Activated CD8-positive, alpha-beta memory T cell treated with anti-CD3 and anti-CD28 coated beads for 1 hour (primary cell): Measurements from ENCODE around the gene POLK.
"Not testable (repeated sequence)": the region's sequence is repeated elsewhere in the genome, so short reads cannot be mapped to it uniquely, and the experiment has no call there.

Experiments
- DNase-seq, 2 donors: peaks; one replicate each; pipeline ENCODE4 v3.0.0-alpha.2; 2020; ENCODE audit warnings: low read depth in 1 of 2; ENCODE audit errors: extremely low read depth in 1 of 2

The POLK gene

DNA sequence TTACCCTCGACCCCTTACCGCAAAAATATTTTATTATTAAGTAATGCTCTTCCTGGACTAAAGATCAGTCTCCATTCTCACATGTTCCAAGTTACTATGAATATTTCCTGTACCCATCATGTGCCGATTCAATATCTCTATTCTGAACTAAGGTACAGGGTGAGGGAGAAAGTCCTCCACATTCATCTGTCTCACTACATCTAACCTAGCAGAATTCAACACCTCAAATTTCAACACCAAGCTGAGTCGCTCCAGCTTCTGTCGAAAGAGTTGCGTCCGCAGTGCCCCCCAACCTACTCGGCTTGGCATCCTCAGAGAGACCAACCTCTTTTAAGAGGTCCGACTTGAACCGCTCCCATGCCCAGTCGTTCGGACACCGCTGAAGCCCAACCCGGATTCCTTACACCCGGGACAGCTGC lies 1.3 kb upstream of the POLK start:
- no peak for DNase-seq

DNA sequence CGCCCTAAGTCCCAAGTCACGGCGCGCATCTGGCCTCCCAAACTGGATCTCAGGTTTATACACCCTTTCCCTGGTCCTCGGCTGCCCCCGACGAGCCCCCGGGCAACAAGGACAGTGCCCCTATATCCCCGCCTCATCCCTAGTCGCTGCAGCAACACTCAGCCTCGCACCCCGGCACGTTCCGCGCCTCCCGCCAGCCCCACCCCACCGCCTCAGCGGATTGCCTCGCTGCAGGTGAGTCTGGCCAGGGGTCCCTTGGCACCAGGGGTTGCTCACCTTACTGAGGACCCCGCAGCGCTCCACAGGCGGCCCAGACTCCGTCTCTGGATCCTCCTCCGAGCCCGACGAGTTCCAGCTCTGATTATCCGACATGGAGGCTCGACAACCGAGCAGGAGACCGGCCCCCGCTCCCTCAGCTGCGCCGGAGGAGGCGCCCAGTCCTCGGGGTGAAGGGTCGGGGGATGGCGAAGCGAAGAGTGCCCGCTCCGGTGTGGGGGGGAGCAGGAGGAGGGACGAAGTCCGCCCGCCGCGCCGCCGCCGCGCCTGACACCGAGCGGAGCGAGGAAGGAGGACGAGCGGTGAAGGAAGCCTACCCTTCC lies 756 bp upstream of the POLK start:
- peak in 1 of 2 donors; percentile 32 for DNase-seq

DNA sequence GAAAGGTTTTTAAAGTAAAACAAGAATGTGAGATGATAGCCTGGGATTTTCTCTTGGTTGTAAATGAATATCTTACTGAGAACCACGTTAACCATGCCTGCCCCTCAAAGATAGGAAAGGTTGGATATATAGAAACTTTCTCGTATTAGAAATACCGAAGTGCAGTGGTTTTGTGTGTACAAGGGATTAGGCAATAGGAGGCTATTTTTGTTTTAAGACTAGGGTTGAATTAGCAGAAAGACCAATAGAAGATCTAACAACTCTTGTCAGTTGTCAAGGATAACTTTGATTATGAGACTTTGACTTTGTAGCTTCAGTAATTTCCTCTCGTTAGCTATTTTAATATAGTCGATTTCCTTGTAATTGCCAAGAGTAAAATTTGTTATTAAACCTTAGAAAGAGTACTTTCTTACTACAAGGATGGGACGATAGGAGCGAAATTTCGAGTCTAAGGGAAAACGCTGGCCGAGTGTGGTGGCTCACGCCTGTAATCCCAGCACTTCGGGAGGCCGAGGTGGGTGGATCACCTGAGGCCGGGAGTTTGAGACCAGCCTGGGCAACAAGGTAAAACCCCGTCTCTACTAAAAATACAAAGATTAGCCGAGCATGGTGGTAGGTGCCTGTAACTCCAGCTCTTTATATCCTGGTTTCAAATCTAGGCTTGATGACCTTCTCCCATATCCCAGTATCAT lies 838 bp downstream of the POLK start:
- no peak for DNase-seq

DNA sequence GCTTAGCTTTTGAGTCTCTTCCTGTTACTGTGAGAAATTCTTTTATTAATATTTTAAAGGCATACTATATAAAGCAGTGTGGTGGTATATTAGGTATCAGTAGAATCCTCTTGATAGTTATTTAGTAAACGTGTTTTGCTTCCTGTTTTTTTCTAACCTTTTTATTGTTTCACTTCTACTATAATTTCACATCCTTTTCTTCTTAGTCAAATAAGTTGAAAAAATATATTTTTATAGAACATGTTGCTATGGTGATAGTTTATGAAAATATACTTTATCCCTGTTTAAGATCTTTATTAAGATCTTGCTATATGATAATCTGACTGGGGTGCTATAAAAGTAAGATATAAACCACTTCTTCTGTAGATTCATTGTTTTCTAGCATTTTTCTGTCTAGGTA lies 2.1 kb downstream of the POLK start:
- no peak for DNase-seq

DNA sequence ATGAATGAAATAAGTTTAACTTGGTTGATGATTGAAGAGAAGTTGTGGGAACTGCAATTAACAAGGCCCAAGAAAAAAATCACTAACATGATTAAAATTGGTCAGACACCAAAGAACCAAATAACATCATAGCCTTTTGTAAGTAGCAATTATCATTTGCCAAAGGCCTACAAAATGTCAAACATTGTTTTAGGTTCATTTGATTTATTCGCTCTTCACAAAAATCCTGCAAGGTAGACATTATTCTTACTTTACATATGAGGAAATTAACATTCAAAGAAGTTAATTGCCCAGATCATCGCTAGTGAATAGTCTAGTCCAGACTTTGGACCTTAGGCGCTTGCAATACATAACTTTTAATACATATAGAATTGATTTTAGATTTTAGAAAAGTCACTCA lies 2.6 kb downstream of the POLK start:
- no peak for DNase-seq

DNA sequence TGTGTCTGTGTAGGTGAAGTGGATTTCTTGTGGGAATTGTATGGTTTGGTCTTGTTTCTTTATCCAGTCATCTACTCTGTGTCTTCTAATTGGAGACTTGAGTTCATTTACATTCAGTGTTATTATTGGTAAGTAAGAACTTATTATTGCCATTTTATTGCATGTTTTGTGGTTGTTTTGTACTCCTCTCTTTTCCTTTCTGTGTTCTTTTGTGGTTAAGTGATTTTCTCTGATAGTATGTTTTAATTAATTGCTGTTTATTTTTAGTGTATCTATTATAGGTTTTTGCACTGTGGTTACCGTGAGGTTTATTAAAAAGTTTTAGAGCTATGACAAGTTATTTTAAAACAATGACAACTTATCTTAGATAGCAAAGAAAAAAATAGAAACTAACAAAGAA lies 8.1 kb downstream of the POLK start:
- no peak for DNase-seq

DNA sequence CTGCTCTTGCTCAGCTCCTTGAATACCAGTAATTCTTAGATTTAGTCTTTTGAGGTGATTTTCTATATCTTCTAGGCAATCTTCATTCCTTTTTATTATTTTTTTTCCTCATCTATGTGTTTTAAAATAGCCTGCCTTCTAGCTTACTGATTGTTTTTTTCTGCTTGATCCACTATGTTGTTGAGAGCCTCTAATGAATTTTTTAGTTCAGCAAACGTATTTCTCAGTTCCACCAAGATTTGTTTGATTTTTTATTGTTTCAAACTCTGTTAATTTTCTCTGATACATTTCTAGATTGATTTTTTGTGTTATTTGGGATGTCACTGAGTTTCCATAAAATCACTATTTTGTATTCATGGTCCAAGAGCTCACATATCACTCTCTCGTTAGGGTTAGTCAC lies 9.5 kb downstream of the POLK start:
- DNase-seq: no peak

DNA sequence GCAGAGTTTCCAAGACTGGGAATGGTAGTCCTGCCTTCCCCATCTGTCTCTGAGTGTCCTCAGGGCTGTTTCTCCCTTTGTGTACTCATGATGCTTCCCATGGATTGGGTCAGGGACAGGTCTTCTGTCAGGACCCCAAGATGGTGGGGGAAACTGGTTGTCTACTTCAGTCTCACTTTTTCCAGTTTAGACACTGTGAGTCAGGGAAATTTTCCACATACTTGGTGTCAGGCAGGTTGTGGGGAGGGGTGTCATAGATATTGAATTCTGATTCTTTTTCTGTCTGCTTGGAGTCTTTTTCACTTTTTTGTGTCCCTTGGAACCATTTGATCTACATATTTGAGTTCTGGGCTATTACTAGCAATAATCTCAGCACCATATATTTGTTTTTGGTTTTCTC lies 10.3 kb downstream of the POLK start:
- DNase-seq: no peak

DNA sequence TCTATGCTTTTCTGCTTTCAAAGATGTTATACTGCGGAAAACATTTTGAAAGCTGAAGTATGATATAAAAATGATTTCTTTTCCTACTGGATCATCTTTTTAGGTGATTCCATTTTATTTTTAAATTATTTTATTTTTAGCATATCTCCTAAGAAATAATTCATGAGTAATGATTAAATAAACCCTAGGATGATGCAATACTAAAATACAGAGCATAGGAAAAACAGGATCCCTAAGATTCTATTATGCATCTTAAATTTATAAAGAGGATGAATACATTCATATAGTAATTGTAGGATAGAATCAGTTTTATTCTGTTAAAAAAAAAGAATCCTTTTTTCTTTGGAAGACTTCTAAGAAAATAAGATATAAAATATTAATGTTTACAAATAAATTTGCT lies 10.9 kb downstream of the POLK start:
- no peak for DNase-seq

DNA sequence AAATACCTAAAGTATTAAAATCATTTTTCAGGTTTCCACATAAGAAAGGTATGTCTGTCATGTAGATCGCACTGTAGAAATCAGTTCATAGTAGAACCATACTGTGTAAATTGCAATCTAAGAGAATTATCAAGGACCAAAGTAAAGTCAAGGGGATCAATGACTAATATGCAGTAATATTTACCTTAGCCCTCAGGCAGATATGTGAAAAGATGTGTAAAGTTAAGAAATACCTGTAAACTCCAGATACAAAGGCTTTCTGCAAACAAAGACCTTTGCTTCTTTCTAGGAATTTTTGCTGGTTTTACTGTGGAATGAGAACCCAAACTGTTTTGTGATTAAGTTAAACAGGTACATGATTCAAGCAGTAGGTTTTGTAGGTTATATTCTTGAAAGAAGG lies 11.6 kb downstream of the POLK start:
- DNase-seq: no peak

DNA sequence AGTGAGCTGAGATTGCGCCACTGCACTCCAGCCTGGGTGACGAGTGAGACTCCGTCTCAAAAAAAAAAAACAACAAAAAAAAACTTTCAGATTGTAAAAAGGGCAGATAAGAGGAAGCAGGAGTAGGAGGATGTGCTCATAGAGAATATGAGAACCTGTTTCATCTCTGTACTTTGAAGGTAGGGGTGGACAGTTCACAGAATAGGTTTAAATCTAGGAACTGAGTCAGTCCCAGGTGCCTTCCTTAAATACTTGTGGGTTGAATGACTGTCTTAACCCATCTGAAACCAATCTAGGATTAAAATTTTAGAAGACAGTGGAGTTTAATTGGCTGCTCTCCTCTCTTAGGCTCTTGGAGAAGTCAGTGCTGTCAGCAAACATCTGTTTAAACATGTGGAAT lies 12.4 kb downstream of the POLK start:
- DNase-seq: no peak

DNA sequence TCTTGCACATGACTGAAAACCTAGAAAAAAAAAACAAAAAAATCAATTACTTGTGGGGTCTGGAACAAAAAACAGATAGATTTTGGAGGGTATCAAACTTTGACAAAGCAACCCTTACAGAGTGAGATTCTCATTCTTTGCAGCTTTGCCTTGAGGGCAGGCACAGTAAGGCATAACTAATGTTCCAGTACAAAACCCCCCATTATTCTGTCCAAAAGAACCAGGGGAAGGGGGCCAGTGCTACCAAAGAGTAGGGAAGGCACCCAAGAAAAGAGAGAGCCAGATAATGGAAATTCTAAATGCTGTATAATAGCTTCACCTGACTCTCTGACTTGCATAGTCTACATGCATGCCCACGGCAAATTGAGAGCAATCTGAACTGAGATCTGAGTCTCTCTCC lies 12.9 kb downstream of the POLK start:
- no peak for DNase-seq

DNA sequence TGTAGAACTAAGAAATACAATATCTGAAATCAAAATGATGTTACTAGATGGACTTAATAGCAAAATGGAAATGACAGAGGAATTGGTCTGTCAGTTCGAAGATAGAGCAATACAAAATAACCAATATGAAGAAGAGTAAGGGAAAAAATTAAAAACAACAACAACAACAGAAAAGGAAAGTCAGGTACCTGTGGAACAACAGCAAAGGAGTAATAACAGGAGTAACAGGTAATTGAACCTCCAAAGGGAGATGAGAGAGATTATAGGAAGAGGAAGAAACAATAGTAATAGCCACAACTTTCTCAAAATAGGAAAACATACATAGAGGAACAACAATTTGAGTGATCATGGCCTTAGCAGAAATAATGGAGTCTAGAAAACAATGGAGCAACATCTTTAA lies 13.7 kb downstream of the POLK start:
- DNase-seq: no peak

DNA sequence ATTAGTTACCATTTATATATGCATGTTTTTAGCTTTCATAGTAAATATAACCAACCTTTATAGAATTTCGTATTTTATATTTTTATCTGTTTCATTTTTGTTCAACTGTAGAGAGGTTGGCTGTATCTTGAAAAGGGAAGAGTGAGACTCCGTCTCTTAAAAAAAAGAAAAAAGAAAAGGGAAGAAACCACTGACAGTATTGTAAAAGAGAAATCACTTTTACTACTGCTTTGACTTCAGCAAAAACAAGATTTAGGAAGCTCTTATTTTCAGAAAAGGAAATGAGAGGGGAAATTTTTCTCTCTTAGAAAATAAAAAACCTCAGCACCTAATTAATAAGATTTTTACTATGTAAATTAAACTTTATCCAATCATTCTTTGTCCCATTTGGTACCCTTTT lies 14.4 kb downstream of the POLK start:
- no peak for DNase-seq

DNA sequence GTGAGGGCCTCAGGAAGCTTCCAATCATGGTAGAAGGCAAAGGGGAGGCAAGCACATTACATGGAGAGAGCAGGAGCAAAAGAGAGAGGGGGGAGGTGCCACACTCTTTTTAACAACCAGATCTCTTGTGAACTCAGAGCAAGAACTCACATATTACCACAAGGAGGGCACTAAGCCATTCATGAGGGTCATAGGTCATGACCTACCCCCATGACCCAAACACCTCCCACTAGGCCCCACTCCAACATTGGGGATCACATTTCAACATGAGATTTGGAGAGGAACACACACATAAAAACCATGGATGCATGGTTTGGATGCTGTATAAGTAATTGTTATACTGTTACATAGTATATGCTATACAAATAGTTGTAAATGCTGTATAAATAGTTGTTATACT lies 17.5 kb downstream of the POLK start:
- no peak for DNase-seq

DNA sequence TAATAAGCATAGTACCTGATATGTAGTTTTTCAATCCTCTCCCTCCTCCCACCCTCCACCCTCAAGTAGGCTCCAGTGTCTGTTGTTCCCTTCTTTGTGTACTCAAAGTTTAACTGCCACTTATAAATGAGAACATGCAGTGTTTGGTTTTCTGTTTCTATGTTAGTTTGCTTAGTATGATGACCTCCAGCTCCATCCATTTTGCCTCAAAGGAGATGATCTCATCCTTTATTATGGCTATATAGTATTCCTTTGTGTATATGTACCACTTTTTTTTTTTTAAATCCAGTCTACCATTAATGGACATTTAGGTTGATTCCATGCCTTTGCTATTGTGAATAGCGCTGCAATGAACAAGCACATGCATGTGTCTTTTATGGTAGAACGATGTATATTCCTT lies 20.5 kb downstream of the POLK start:
- DNase-seq: no peak

DNA sequence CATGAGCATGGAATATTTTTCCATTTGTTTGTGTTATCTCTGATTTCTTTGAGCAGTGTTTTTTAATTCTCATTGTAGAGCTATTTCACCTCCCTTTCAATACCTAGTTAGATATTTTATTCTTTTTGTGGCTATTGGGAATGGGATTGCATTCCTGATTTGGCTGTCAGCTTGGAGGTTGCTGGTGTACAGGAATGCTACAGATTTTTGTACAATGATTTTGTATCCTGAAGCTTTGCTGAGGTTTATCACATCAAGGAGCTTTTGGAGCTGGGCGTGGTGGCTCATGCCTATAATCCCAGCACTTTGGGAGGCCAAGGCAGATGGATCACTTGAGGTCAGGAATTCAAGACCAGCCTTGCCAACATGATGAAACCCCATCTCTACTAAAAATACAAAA lies 22.0 kb downstream of the POLK start:
- DNase-seq: not testable (repeated sequence)

DNA sequence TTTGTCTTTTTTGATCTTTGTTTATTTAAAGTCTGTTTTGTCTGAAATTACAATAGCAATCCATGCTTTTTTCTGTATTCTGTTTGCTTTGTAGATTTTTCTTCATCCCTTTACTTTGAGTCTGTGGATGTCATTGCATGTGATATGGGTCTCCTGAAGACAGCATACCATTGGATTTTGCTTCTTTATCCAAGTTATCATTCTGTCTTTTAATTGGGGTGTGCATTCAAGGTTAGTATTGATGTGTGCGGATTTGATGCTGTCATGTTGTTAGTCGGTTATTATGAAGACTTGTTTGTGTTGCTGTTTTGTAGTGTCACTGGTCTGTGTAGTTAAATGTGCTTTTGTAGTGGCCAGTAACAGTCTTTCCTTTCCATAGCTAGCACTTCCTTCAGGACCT lies 23.0 kb downstream of the POLK start:
- DNase-seq: no peak

DNA sequence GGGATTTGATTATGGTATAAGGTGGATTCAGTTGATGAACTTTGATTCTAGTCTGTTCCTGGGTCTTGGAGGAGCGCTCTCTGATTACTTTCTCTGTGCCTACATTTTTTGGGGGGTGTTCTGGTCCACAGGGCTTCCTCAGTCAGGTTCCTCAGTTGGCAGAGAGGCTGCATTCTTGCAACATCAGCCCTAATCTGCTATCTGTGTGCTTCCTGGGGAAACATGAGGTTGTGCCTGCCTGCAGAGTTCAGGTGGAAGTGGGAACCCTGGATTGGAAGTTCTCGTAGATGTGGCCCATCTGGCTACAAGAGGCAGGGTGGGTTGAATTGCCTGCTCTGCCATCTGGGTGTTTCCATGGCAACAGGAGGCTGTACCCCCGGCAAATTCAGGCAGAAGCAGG lies 24.5 kb downstream of the POLK start:
- no peak for DNase-seq

DNA sequence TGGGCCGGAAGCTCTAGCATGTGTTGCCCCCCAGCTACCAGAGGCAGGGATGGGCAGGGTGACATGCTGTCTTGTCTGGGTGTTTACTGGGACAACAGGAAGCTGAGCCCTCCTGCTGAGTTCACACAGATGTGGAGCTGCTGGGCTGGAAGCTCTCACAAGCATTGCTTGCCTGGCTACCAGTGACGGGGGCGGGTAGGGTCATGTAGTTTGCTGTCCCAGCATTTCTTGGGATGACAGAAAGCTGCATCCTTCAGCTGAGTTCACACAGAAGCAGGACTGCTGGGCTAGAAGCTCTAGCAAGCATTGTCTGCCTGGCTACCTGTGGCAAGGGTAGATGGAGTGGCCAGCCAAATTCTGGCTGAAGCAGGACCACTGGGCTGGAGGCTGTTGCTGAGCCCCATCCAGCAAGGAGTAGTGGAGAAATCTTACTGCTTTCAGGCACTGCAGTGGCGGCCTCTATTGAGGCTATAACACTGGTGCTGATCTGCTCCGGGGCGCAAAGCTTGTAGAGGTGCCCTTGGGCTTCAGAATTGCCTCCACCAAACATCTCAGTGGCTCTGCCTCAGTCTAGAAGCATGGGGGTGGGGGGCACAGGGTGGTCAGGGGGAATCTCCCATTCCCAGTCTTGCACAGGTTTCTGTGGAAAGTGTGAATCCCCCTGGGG lies 25.1 kb downstream of the POLK start:
- DNase-seq: no peak

DNA sequence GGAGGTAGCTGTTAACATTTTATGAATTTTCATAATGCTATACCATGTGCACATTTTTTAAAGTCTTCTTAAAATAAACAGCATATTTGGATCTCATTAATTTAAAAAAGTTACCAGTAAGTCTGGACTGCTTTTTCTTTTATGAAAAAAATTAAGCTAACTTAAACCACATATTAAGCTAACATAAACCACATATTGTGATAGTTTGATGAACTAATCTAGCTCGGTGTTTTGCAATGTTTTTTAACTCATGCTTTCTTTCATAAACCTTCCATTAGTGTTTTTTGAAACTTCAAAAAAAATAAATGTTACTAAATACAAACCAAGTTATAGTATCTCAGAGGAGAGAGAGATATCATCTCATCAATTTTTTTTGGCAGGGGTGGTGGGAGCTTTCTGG lies 26.5 kb downstream of the POLK start:
- DNase-seq: no peak

DNA sequence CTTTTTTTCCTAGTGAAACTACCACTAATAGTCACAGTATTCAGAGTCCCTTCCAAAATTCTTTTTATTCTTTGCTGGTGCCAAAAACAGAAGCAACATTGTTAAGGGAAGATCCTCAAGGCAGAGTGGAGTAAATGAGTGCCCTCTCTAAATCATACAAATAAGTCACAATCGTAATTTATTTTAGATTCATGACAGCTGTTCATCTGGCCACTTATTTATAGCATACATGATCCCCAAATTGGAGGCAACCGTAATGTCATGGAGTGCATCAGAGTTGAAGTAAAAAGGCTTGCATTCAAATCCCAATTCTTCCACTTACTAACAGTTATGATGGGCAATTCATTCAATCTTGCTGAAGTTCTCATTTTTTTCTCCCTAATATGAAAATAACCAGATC lies 33.4 kb downstream of the POLK start:
- no peak for DNase-seq

DNA sequence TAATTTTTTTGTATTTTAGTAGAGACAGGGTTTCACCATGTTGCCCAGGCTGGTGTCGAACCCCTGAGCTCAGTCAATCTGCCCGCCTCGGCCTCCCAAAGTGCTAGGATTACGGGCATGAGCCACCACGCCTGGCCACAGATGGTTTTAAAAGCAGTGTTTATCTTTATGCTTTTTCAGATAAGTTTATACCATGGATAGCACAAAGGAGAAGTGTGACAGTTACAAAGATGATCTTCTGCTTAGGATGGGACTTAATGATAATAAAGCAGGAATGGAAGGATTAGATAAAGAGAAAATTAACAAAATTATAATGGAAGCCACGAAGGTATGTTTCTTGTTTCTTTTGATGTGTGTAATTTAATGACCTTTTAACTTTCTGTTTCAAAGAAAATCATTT lies 35.1 kb downstream of the POLK start:
- no peak for DNase-seq
